Ureter (tissue), 1 donor: ENCODE results near the gene RAET1L. TPM values are rescaled to one million over a fixed set of nuclear protein-coding genes. Genes with fewer than 3 reads are reported as not detected.
A peak's percentile ranks its signal among the peaks of the same experiment; 100 is the strongest.
"Not testable (repeated sequence)": the region's sequence is repeated elsewhere in the genome, so short reads cannot be mapped to it uniquely, and the experiment has no call there.

ENCODE experiments used
- DNase-seq: peaks from one replicate; pipeline ENCODE4 v3.0.0-alpha.2; 2020; ENCODE audit warnings: low spot score
- total RNA-seq: library from RNA; stranded (reverse); gene quantifications from one replicate; pipeline ENCODE4 v1.2.4, GENCODE V29; 2023
- donor health status: DM: yes; HTN: yes; CAD: no.

The RAET1L gene
- total RNA-seq, 1 donor from 2014 or later, result not detected

- DNase-seq, result peak; percentile 68
Measured at GRCh38 chr6:150016324-150017185, 8.8 kb downstream of the RAET1L start.

DNA sequence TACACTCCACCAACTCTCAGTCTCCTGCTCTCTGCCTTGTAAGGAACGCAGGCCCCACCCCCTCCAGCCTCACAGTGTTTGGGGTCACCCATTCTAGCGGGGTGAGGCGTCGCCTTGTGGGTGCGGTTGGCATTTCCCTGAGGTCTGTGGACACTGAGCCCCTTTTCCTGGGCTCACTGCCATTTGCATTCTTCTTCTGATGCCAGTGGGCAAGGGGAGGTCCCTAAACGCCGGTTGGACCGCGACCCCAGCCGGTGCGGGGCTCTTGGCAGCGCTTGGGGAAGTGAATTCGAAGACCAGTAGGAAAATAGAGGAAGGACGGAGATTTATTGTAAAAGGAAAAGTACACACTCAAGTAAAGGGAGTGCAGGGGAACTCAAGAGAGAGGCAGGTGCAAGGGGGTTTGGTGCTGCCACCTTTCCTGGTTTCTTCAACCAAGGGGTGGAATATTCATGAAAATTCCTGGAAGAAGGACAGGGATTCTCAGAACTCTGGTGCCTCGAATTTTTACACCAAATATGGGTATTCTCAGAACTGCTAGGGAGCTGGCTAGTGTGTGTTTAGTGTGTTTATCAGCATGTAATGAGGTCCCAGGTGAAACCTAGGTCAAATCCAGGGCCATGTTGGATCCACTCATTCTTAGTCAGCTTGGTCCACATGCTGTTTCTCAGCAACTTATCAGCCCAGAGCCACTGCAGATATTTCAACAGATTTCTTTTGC lies 9.9 kb downstream of the RAET1L start:
- DNase-seq, result not testable (repeated sequence)

DNA sequence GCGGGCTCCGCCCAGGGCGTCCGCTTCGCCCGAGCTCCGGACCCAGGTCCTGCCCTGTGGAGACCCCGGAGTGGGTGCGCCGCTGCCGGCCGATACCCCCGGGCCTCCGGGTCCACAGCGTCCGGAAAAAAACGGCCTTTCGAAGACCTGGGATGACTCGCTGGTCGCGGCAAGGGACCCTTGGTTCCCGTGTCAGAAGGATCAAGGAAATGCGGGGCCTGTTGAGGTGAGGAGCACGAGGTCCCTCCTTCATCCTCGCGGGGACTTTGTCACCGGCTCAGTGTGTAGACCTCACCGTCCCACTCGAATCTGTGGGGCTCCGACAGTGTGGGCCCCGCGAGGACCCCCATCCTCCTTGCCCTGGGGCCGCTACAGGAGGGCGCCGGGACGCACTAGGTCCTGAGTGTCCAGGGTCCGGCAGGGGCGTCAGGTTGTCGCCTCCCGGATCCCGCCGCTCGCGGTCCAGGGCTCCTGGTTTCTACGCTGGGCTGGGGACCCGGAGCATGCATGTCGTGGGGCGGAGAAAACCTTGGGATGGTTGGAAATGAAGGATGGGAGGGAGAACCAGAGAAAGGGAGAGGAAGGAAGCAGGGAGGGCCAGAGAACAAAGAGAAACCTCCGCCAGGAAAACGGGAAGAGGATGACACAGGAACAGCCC lies 10.6 kb downstream of the RAET1L start:
- DNase-seq, result not testable (repeated sequence)

DNA sequence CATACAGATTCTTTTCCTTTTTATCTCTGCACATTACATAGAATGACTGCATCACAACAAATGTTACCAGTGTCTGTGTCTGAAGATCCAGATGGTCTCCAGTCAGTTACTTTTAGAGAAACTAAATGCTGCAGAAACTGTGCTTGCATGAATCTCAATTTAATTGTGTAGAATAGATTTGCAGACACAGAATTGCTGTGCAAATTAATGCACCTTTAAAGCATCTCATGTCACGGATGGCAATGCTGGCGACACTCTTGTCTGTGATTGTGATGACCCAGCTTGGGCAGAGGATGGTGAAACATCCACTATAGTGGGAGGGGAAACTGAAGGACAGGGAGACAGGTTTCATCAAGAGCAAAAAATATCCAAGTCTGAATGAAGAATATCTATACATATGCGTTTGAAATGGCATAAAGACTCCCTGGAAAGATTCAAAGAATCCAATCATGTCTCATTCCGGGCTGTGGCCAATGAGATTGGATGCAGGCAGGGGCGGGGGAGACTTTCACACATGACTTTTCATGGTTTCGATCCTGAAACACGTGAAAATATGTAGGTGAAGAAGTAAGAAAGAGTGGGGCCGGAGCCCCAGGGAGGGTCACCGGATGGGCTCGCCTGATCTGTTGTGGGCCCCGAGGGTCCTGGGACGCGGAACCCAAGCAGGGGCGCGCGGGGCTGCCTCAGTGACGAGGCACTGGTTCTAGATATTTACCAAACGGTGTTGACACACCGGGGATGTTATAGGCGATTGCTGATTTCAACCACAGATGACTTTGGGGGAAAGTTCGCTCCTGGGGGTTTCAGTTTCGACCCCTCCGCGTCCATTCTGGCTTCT lies 11.3 kb downstream of the RAET1L start:
- not testable (repeated sequence) for DNase-seq

GRCh38 chr6:150012846-150013784 lies 12.2 kb downstream of the RAET1L start:
- not testable (repeated sequence) for DNase-seq

DNA sequence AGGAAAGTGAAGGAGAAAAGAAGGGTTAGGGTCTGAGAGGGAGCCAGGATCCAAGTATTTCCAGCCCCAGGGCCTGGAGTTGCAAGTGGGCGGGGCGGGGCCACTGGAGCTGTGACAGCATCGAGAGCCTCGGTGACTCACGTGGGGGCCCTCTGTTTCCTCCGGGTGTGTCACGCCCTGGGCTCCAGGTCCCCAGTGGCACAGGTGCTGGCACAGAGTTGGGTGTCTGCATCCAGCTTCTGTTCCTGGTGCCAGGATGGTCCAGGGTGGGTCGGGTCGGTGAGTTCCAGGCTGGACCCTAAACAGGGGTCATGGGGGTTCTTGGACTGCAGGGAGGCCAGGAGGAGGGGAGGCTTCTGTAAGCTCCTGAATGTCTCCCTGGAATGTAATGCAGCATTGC lies 16.7 kb downstream of the RAET1L start:
- DNase-seq, result no peak

- DNase-seq, result no peak
Measured at GRCh38 chr6:150006961-150007464, 18.3 kb downstream of the RAET1L start.

GRCh38 chr6:150005761-150006651 lies 19.3 kb downstream of the RAET1L start:
- no peak for DNase-seq

DNA sequence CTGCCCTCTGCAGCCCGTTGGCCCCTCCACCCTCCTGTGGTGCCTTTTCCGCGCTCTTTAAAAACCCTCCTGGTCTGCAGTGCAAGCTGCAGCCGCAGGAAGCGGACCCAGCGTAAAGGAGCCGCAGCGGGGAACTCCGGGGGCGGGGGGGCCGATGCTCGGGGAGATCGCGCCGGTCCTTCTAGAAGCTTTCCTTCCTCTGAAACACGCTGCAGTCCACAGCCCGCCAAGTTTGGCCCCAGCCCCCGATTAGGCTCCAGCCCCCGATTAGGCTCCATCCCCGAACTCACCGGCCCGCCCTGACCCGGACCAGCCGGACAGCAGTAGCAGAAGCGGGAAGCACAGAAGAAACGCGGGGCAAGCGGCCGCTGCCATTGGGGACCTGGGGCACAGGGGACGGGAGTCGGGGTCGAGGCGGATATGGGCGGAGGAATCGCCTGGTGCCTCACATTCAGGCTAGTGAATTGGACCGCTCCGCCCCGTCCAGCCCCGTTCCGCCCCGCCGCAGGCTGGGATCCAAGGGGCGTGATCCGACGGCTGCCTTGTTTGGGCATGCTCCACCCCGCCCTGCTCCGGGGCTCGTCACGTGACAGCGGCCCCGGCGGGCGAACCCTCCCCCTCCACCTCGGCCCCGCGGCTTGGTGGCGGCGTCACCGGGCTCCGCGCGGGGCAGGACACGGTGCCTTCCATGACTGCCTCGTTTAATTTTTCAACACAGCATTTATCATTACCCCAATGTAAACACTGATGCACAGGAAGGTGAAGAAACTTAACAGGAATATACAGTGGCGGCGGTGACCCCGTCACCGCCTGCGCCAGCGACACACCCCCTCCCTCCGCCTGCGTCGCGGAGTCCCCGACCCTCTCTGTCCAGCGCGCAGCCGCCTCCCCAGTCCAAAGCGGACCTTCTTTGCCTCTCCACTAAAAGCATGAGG lies 20.3 kb downstream of the RAET1L start:
- peak; percentile 95 for DNase-seq

DNA sequence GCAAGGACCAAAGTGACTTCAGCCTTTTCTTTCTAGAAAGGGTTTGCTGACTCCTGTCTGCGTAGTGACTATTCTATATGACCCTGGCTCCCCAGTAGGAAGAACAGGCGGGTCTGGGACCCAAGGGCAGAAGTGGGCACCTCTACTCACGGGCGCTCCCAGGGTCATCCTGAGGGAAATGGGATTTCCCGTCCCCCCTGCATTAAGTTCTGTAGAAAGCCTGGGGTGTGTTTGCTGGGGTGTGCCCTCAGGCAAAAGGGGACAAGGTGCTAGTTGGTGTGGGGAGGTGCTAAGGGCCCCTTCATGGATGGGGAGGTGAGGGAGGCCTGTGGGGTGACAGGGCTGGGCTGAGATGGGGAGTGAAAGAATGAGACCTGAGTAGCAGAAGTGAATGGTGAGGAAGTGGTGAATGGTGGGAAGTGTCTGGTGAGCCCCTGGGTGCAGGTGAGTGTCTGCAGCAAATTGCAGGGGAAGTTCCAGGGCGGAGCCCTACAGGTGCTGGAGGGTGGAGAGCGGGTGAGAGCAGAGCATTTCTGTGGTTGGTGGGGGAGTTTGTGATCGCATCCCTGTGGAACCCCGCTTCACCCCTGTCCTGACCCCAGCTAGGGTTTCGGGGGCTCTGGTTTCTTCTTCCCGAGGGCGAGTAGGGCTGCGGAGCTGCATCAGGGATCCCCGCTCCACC lies 21.1 kb downstream of the RAET1L start:
- DNase-seq, result no peak

DNA sequence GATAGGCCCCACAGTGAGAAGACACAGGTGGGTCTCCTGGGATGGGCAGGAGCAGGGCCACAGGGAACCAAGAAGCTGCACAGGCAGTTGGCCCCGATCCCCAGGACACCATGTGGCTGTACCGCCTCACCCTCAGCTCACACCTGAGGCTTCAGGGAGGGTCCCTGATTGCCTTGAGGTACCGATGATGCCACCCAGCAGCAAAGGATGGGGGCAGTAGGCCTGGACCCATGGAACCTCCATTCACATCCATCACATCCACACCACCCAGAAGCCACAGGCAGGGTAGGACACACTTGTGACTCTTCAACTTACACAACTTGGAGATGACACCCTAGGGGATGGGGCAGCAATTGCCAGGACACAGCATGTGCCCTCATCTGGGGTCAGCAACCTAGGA lies 21.7 kb downstream of the RAET1L start:
- not testable (repeated sequence) for DNase-seq

GRCh38 chr6:150002710-150003109 lies 22.6 kb downstream of the RAET1L start:
- no peak for DNase-seq

GRCh38 chr6:150001295-150002008 lies 23.9 kb downstream of the RAET1L start:
- DNase-seq, result no peak

DNA sequence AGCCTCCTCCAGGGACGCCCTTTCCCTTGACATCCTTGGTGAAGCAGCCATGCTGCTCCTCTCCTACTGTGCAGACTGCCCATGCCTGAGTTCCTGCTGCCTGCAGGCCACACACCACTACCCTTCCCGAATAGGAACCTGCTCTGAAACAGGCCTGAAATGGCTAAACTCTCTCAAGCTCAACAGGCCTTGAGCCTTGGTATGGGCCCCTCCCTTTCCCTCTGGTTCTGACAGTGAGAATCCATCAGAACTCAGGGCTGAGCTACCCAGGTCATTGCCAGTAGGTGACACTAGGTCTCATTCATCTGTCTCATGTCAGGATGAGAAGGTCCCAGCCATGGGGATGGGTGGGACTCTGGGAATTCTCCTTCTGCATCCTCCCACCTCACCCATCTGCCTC lies 25.7 kb downstream of the RAET1L start:
- DNase-seq, result no peak

DNA sequence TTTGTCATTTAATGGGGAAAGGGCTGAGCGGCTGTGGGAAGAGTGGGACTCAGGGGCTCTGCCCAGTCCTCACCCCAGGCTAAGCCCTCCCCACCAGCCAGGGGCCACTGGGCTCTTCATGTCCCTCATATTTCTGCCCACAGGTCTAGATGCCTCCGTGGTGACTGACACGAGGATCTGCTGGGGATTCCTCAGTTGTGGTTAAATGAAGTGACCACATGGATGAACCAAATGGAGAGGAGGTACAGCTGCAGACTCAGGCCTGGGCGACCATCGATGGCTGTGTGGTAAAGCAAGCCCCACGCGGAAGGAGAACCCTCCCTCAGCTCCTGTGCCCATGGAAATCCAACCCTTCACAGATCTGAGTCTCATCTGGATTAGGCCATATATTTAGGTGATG lies 29.4 kb downstream of the RAET1L start:
- no peak for DNase-seq

- no peak for DNase-seq
Measured at GRCh38 chr6:149995235-149995750, 30.0 kb downstream of the RAET1L start.

DNA sequence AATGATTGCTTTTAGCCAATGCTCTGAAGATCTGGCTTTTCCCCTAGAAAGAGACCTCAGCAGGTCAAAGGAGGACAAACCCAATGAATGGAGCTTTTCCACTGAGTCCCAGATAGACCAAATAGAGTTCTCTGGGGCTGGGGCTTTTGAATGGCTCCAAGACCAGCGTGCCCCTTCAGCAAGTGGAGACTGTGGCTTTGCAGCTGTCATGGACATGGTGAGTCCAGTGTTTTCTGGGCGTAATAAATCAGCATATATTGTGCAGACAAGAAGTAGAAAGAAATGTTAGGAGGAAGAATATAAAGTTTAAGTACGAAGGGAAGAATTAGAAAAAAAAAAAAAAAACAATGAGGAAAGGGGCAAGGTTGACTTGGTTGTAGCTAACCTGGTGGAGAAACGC lies 33.5 kb downstream of the RAET1L start:
- no peak for DNase-seq
